Measurements from ENCODE around the gene PRTN3.

DNA sequence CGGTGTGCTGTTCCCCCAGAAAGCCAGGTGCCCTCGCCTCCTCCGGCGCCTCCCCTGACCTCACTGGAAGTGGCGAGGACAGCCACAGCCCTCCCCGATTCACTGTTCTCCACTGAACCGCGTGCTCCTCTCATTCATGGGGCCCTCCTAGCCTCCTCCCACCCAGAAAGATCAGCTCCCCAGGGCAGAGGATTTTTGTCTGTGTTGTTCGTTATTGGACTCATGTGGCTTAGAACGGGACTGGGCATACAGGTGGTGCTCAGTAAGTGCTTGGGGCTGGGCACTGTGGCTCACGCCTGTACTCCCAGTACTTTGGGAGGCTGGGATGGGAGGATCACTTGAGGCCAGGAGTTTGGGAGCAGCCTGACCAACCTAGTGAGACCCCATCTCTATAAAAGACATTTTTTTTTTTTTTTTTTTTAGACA lies 3.8 kb downstream of the PRTN3 start:
- TF ChIP-seq POLR2A (IDR thresholded peaks at IDR 0.05): no peak
- no peak for TF ChIP-seq CTCF (IDR thresholded peaks at IDR 0.05)
